Measurements from ENCODE around the gene DDX27.

GRCh38 chr20:49228676-49229075, 9.5 kb downstream of the DDX27 start:
- TF ChIP-seq RCOR1 (IDR thresholded peaks at IDR 0.05; ENCODE audit: low read length) (no peak), PBX3 (IDR thresholded peaks at IDR 0.05) (no peak), EZH2phosphoT487 (IDR thresholded peaks at IDR 0.05; ENCODE audit: borderline replicate concordance, low read depth) (no peak), NRF1 (IDR thresholded peaks at IDR 0.05; ENCODE audit: low read depth, low read length) (no peak), POLR2AphosphoS5 (IDR thresholded peaks at IDR 0.05; ENCODE audit: low read depth, low read length) (no peak), CTCF (IDR thresholded peaks at IDR 0.05) (no peak), TEAD4 (IDR thresholded peaks at IDR 0.05; ENCODE audit: borderline replicate concordance, insufficient read depth) (no peak), TAF1 (IDR thresholded peaks at IDR 0.05; ENCODE audit: borderline replicate concordance, low read depth, low read length) (no peak)
